GM19467 (cell line): ENCODE measurements around the gene SLC45A2.
"Not testable (repeated sequence)": the region's sequence is repeated elsewhere in the genome, so short reads cannot be mapped to it uniquely, and the experiment has no call there.

Experiments
- ATAC-seq: cut with Tn5 transposase; IDR thresholded peaks from one replicate; pipeline ENCODE4 v1.9.1; 2021; ENCODE audit warnings: mild to moderate bottlenecking, moderate library complexity; ENCODE audit not compliant: unreplicated experiment

SLC45A2 gene, protein sequence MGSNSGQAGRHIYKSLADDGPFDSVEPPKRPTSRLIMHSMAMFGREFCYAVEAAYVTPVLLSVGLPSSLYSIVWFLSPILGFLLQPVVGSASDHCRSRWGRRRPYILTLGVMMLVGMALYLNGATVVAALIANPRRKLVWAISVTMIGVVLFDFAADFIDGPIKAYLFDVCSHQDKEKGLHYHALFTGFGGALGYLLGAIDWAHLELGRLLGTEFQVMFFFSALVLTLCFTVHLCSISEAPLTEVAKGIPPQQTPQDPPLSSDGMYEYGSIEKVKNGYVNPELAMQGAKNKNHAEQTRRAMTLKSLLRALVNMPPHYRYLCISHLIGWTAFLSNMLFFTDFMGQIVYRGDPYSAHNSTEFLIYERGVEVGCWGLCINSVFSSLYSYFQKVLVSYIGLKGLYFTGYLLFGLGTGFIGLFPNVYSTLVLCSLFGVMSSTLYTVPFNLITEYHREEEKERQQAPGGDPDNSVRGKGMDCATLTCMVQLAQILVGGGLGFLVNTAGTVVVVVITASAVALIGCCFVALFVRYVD

DNA sequence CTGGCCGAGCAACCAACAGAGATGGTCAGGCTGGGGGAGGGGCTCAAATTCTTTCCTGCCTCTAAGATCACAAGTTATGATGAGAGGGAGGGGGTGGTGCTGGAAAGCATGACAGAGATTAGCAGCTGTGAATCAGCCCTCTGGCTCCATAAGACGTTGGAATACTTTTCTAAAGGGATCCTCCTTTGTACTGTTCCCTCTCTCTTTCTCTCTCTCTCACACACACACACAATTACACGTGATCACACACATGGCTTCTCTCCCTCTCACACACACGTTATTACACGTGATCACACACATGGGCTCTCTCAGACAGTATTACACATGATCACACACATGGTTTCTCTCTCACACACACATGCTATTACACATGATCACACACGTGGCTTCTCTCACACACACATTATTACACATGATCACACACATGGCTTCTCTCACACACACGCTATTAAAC, at the start of gene SLC45A2:
Gene SLC45A2 (minus strand): TSS at position 23 of the 454 bp plus-strand sequence. CDS start 110 bp downstream, outside the sequence.
- ATAC-seq, result no peak

DNA sequence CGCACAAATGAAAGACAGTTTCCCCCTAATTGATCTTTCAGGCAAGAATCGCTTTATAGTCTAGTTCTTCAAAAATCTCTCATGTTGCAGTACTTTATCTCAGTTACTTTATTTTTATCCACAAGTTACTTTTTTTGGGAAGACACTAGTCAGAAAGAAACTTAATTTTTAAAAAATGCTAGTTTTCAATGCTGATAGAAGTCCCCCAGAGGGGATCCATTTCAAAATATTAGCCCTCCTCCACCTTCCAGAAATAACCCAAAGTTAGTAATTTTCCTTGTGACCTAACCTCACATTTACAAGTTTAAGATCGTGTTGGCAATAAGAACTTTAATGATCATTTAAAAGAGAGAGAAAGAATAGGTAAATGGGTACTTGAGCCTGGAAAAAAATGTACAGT, 47.5 kb upstream of the SLC45A2 start:
- no peak for ATAC-seq

GRCh38 chr5:34031117-34031516, 46.6 kb upstream of the SLC45A2 start:
- ATAC-seq, result no peak

DNA sequence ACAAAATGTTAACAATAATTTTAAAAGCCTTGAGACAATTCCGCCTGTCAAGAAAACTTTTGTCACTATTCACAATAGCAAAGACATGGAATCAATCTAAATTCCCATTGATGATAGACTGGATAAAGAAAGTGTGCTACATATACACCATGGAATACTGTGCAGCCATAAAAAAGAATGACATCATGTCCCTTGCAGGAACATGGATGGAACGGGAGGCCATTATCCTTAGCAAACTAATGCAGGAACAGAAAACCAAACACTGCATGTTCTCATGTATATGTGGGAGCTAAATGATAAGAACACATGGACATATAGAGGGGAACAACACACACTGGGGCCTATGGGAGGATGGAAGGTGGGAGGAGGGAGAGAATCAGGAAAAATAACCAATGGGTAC, 46.1 kb upstream of the SLC45A2 start:
- ATAC-seq, result not testable (repeated sequence)

- no peak for ATAC-seq
Measured at GRCh38 chr5:34030048-34030447, 45.6 kb upstream of the SLC45A2 start.

DNA sequence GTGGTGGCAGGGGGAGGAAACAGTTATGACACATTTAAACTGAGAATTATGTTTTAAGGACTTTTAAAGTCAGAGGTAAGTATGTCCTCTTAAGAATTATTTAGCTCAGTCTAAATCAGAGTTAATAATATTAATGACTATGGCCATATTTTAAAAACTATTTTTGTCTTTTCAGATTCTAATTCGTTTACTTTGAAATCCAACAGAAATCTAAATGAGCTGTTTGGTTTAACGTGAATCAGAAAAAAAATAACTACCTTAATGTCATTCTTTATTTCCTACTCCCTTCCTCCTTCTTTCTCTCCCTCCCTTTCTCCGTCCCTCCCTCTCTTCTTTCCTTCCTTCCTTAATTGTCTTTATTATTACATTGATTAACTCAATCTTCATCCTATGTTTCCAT, 43.9 kb upstream of the SLC45A2 start:
- ATAC-seq, result no peak

GRCh38 chr5:34026089-34026761, 41.7 kb upstream of the SLC45A2 start:
- ATAC-seq, result no peak

GRCh38 chr5:34022121-34022705, 37.7 kb upstream of the SLC45A2 start:
- ATAC-seq, result peak; percentile 95

DNA sequence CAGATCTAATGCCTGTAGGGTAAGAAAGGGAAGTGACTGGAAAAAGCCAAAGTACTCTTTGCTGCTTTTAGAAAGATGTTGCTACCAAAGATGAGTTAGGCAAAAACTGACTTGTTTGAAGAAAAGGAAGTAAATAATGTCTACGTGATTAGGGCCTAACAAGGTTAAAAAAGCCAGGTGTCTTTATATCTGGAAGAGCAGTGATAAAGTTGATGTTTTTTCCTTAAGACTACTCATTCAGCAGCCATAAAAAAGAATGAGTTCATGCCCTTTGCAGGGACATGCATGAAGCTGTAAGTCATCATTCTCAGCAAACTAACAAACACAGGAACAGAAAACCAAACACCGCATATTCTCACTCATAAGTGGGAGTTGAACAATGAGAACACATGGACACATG, 36.8 kb upstream of the SLC45A2 start:
- no peak for ATAC-seq

DNA sequence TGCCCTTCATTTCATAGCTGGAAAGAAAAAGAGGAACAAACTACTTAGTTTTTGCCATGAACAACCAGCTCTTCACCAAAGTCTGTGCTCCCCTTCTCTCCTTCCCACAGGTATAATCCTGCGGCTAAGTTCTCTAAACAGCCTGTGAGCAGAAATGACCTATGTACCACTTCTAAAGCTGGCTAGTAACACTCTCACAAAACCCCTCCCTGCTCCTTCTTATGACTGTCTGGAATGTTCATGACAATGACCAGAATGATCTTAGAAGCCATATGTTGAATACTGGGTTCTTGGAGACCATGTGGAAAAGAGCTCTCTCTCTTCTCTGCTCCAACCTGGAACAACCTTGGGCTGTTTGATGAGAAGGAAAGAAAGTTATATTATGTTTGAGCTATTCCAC, 36.2 kb upstream of the SLC45A2 start:
- no peak for ATAC-seq

DNA sequence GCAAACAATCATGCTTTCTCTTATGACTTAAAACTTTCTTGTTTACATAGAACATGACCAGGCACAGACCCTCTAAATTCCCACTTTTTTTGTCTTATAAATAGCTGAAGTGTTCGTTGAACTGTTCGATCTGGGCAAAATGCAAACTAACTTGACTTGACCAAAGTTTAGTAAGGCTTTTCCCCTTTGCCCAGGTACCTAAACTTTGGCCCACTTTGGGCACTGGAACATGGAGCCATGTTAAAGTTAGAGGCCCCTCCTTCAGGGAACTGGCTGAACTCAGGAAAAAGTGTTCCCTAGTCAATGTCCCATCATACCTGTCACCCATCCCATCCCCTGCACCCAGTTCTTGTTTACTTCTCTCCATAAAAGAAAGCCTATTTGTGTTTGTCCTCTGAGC, 32.8 kb upstream of the SLC45A2 start:
- ATAC-seq, result no peak

- no peak for ATAC-seq
Measured at GRCh38 chr5:34016750-34017149, 32.3 kb upstream of the SLC45A2 start.

DNA sequence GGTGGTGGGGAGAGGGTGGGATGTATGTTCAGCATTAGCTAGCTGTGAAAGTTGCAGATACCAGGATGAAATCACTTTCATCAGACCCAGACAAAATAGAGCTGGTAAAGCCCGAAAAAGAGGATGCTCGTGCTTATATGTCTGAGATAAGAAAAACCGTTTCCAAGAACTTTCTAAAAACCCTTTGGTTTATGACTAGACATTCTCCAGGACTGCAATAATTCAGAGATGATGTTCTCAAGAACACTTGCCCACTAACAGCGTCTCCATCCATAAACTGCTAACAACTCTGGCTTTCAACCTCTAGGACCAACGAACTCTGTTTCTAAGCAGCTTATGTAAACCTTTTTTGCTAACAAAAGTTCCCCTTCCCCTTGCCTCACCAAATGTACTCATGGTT, 31.7 kb upstream of the SLC45A2 start:
- no peak for ATAC-seq

DNA sequence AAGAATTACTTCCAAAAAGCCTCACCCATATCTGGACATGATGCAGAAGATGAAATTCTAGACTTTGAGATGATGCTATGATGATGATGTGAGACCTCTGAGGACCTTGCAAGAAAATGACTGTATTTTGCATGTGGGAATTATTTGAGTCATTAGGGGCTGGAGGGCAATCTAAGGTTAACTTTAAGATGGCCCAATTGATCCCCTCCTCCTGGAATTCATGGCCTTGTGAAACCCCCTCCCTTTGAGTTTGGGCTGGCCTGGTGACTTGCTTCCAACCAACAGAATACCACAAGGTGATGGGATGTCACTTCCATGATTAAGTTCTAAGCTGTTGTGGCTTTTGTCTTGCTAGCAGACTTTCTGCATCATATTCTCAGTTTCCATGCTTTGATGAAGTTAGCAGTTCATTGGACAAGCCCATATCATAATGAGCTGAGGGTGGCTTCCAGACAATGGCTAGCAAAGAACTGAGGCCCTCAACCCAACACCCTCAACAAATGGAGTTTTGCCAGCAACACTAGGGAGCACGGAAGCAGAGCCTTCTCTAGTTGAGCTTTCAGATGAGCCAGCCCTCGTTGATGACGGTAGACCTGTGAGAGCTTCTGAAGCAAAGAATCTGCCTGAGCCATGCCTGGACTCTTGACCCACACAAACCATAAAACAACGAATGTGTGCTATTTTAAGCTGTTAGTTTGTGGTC, 30.8 kb upstream of the SLC45A2 start:
- ATAC-seq, result no peak

- ATAC-seq, result no peak
Measured at GRCh38 chr5:34014626-34015025, 30.1 kb upstream of the SLC45A2 start.

DNA sequence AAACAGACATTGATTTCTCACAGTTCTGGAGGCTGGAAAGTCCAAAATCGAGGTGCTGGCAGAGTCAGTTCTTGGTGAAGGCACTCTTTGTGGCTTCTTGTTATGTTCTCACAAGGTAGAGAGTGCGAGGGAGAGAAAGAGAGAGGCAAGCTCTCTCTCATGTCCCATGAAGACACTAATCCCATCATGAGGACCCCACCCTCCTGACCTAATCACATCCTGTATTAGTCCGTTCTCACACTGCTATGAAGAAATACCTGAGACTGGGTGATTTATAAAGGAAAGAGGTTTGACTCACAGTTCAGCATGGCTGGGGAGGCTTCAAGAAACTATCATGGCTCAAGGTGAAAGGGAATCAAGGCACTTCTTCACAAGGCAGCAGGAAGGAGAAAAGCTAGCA, 29.1 kb upstream of the SLC45A2 start:
- ATAC-seq, result no peak

GRCh38 chr5:34012791-34013190, 28.3 kb upstream of the SLC45A2 start:
- no peak for ATAC-seq

DNA sequence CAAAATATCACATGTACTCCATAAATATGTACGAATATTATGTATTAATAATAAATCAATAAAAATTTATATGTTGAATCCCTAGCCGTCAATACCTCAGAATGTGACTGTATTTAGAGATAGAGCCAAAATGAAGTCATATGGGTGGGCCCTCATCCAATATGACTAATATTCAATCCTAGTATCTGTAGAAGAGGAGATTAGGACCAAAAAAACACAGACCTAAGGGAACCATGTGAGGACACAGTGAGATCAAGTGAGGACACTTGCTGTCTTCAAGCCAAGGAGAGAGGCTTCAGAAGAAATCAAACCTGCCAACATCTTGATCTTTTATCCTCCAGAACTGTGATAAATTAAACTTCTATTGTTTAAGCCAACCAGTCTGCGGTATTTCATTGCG, 27.0 kb upstream of the SLC45A2 start:
- ATAC-seq, result no peak

- not testable (repeated sequence) for ATAC-seq
Measured at GRCh38 chr5:34010146-34010545, 25.7 kb upstream of the SLC45A2 start.

DNA sequence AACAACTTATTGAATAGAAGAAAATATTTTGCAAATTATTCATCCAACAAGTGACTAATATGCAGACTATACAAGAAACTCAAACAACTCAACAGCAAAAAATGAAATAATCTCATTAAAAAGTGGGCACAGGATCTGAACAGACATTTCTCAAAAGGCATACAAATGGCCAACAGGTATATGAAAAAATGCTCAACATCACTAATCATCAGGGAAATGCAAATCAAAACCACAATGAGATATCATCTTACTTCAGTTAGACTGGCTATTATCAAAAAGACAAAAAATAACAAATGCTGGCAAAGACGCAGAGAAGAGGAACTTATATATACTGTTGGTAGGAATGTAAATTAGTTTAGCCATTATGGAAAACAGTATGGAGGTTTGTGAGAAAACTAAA, 25.1 kb upstream of the SLC45A2 start:
- no peak for ATAC-seq

DNA sequence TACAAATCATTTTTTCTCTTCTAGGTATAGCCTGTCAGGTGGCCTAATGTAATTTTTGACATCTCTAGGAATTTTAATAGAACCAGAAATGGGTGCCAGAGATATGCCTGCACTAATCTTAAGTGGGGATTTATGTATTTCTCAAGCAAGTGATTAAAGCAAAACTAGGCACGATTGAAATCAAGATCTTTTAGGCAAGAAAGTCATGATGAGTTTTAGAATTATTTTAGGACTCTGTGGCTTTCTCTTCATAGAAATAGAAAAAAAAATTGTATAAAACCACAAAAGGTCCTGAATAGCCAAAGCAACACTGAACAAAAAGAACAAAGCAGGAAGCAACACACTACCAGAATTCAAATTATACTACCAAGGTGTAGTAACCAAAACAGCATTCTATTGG, 24.3 kb upstream of the SLC45A2 start:
- no peak for ATAC-seq
